Measurements from ENCODE around the gene CCDC195. TPM values are rescaled to one million over a fixed set of nuclear protein-coding genes. Genes with fewer than 3 reads are reported as not detected.
"Not testable (repeated sequence)": the region's sequence is repeated elsewhere in the genome, so short reads cannot be mapped to it uniquely, and the experiment has no call there.

CCDC195 gene
- total RNA-seq, 1 experiment from 2014 or later: not detected

DNA sequence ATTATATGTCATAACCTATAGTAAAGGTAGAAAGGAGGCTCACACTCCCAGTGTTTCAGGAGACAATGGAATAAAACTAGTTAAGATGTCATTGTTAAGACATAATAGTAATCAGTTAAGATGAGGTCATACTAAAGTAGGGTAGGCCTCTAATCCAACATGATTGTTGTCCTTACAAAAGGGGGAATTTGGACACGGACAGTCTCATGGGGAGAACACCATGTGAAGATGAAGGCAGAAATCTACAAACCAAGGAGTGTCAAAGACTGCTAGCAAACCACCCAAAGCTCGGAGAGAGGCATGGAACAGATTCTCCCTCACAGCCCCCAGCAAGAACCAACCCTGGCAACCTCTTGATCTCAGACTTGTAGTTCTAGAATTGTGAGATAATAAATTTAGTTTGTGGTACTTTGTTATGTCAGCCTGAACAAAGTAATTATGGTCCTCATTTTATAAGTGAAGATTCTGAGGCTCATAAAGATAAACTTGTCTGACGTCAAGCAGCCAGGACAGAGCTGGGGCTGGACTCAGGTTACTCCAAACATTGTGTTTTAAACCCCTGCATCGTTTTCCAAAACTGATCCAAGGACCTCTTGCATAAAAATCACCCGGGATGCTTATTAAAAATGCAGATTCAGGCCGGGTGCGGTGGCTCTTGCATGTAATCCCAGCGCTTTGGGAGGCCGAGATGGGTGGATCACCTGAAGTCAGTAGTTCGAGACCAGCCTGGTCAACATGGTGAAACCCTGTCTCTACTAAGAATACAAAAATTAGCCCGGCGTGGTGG is 47.8 kb downstream of the CCDC195 start:
- Histone ChIP-seq H3F3A (ENCODE audit: low read length, unreplicated experiment) (no peaks in the 10 kb centered on the region), H3K9me2 (replicated peaks; ENCODE audit: low read length) (no peaks in the 10 kb centered on the region), H3K79me2 (ENCODE audit: low read length) (no peaks in the 10 kb centered on the region), H3K4me3 (ENCODE audit: low read length) (no peak overlapping the region), H3K27ac (ENCODE audit: low read length) (no peak overlapping the region), H2AFZ (ENCODE audit: low read length) (no peak overlapping the region), H3K4me2 (ENCODE audit: low read length) (no peak overlapping the region), H3K4me1 (ENCODE audit: insufficient read depth, low read length) (no peaks in the 10 kb centered on the region), H3K36me3 (ENCODE audit: low read depth, low read length) (no peaks in the 10 kb centered on the region), H3K9ac (ENCODE audit: low read length) (no peak overlapping the region), H3K9me3 (ENCODE audit: low read length) (no peaks in the 10 kb centered on the region), H3K27me3 (ENCODE audit: low read length) (no peaks in the 10 kb centered on the region), H4K20me1 (ENCODE audit: low read length) (no peaks in the 10 kb centered on the region)
- DNase-seq (no peak), ATAC-seq (no peak)
- ChIA-PET POLR2A (ENCODE audit: unreplicated experiment) (no interaction called here), CTCF (no interaction called here)
- no TSS peak for BruUV-seq (replicated peaks)
- intact Hi-C loops (cut with micrococcal nuclease): no loop called here
- TF ChIP-seq EZH2 (IDR thresholded peaks at IDR 0.05; ENCODE audit: low read length, unreplicated experiment) (no peak), EZH2phosphoT487 (IDR thresholded peaks at IDR 0.05; ENCODE audit: borderline replicate concordance, low read length) (no peak)
- TF ChIP-seq, protein P1, sequence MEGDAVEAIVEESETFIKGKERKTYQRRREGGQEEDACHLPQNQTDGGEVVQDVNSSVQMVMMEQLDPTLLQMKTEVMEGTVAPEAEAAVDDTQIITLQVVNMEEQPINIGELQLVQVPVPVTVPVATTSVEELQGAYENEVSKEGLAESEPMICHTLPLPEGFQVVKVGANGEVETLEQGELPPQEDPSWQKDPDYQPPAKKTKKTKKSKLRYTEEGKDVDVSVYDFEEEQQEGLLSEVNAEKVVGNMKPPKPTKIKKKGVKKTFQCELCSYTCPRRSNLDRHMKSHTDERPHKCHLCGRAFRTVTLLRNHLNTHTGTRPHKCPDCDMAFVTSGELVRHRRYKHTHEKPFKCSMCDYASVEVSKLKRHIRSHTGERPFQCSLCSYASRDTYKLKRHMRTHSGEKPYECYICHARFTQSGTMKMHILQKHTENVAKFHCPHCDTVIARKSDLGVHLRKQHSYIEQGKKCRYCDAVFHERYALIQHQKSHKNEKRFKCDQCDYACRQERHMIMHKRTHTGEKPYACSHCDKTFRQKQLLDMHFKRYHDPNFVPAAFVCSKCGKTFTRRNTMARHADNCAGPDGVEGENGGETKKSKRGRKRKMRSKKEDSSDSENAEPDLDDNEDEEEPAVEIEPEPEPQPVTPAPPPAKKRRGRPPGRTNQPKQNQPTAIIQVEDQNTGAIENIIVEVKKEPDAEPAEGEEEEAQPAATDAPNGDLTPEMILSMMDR (conservative IDR thresholded peaks at IDR 0.05; ENCODE audit: low read depth, low read length): no peak

GRCh38 chr2:224666951-224667553 is 49.1 kb downstream of the CCDC195 start:
- no peak for TF ChIP-seq EZH2phosphoT487 (IDR thresholded peaks at IDR 0.05; ENCODE audit: borderline replicate concordance, low read length)
- TF ChIP-seq EZH2 (IDR thresholded peaks at IDR 0.05; ENCODE audit: low read length, unreplicated experiment): no peak
- TF ChIP-seq, protein P1 (conservative IDR thresholded peaks at IDR 0.05; ENCODE audit: low read depth, low read length): no peak
- Histone ChIP-seq H3K9me2 (replicated peaks; ENCODE audit: low read length) (no peaks in the 10 kb centered on the region), H4K20me1 (ENCODE audit: low read length) (no peaks in the 10 kb centered on the region), H3K4me2 (ENCODE audit: low read length) (no peak overlapping the region), H3K79me2 (ENCODE audit: low read length) (no peaks in the 10 kb centered on the region), H2AFZ (ENCODE audit: low read length) (no peak overlapping the region), H3K9ac (ENCODE audit: low read length) (no peak overlapping the region), H3K27me3 (ENCODE audit: low read length) (no peaks in the 10 kb centered on the region), H3K36me3 (ENCODE audit: low read depth, low read length) (no peaks in the 10 kb centered on the region), H3K27ac (ENCODE audit: low read length) (no peak overlapping the region), H3K9me3 (ENCODE audit: low read length) (no peaks in the 10 kb centered on the region), H3K4me3 (ENCODE audit: low read length) (no peak overlapping the region), H3K4me1 (ENCODE audit: insufficient read depth, low read length) (no peaks in the 10 kb centered on the region), H3F3A (ENCODE audit: low read length, unreplicated experiment) (no peaks in the 10 kb centered on the region)
- ATAC-seq (no peak), DNase-seq (no peak)
- intact Hi-C loops (cut with micrococcal nuclease): no loop called here
- POLR2A ChIA-PET (ENCODE audit: unreplicated experiment): no interaction called here
- no TSS peak for BruUV-seq (replicated peaks)
- CTCF ChIA-PET: no interaction called here

GRCh38 chr2:224663322-224663721 is 52.8 kb downstream of the CCDC195 start:
- H3K9ac ChIP-seq (ENCODE audit: low read length); H3K4me3 ChIP-seq (ENCODE audit: low read length); H3K36me3 ChIP-seq (ENCODE audit: low read depth, low read length); H3K27ac ChIP-seq (ENCODE audit: low read length); CTCF ChIA-PET; H3K4me1 ChIP-seq (ENCODE audit: insufficient read depth, low read length); POLR2A ChIA-PET (ENCODE audit: unreplicated experiment); H2AFZ ChIP-seq (ENCODE audit: low read length); BruUV-seq (replicated peaks); H3F3A ChIP-seq (ENCODE audit: low read length, unreplicated experiment); H3K4me2 ChIP-seq (ENCODE audit: low read length); H3K9me2 ChIP-seq (replicated peaks; ENCODE audit: low read length); H3K9me3 ChIP-seq (ENCODE audit: low read length); H3K27me3 ChIP-seq (ENCODE audit: low read length); DNase-seq; ATAC-seq; H4K20me1 ChIP-seq (ENCODE audit: low read length); H3K79me2 ChIP-seq (ENCODE audit: low read length); intact Hi-C loops (cut with micrococcal nuclease): not testable (repeated sequence)

DNA sequence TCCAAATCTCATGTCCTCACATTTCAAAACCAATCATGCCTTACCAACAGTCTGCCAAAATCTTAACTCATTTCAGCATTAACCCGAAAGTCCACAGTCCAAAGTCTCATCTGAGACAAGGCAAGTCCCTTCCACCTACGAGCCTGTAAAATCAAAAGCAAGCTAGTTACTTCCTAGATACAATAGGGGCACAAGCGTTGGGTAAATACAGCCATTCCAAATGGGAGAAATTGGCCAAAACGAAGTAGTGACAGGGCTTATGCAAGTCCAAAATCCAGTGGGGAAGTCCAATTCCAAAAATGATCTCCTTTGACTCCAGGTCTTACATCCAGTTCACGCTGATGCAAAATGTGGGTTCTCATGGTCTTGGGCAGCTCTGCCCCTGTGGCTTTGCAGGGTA is 54.5 kb downstream of the CCDC195 start:
- H3K4me3 ChIP-seq (ENCODE audit: low read length); DNase-seq; ATAC-seq; POLR2A ChIA-PET (ENCODE audit: unreplicated experiment); intact Hi-C loops (cut with micrococcal nuclease); H3K27me3 ChIP-seq (ENCODE audit: low read length); H3K4me2 ChIP-seq (ENCODE audit: low read length); BruUV-seq (replicated peaks); H3F3A ChIP-seq (ENCODE audit: low read length, unreplicated experiment); H4K20me1 ChIP-seq (ENCODE audit: low read length); CTCF ChIA-PET; H3K9me2 ChIP-seq (replicated peaks; ENCODE audit: low read length); H3K36me3 ChIP-seq (ENCODE audit: low read depth, low read length); H3K4me1 ChIP-seq (ENCODE audit: insufficient read depth, low read length); H3K79me2 ChIP-seq (ENCODE audit: low read length); H3K9me3 ChIP-seq (ENCODE audit: low read length); H3K9ac ChIP-seq (ENCODE audit: low read length); H2AFZ ChIP-seq (ENCODE audit: low read length); H3K27ac ChIP-seq (ENCODE audit: low read length): not testable (repeated sequence)

Measured in PC-3 (cell line).